ENCODE data around the gene WDR41. TPM values are rescaled to one million over a fixed set of nuclear protein-coding genes. Genes with fewer than 3 reads are reported as not detected.

WDR41 gene
- total RNA-seq, 4 donors from 2014 or later = 35.4 to 67.1 (median 40.4) TPM

GRCh38 chr5:77407152-77407551 lies 85.0 kb downstream of the WDR41 start:
- no peak for DNase-seq (ENCODE audit: low spot score)

GRCh38 chr5:77402796-77403195 lies 89.3 kb downstream of the WDR41 start:
- ATAC-seq (ENCODE audit: low FRiP score) (no peak), DNase-seq (ENCODE audit: low spot score) (no peak)
- no peak for TF ChIP-seq CTCF (IDR thresholded peaks at IDR 0.05)

More at GRCh38 chr5:77407152-77407551, 85.0 kb downstream of the WDR41 start:
- TF ChIP-seq CTCF (IDR thresholded peaks at IDR 0.05) = no peak
- no peak for ATAC-seq (ENCODE audit: low FRiP score)

GRCh38 chr5:77400645-77401044 lies 91.5 kb downstream of the WDR41 start:
- TF ChIP-seq CTCF (IDR thresholded peaks at IDR 0.05) = no peak
- ATAC-seq (ENCODE audit: low FRiP score) = no peak
- DNase-seq (ENCODE audit: low spot score) = no peak

GRCh38 chr5:77398896-77399295 lies 93.2 kb downstream of the WDR41 start:
- no peak for TF ChIP-seq CTCF (IDR thresholded peaks at IDR 0.05)
- DNase-seq (ENCODE audit: low spot score) = no peak
- ATAC-seq (ENCODE audit: low FRiP score) = no peak

- DNase-seq (ENCODE audit: low spot score) = no peak
- TF ChIP-seq CTCF (IDR thresholded peaks at IDR 0.05) = no peak
Measured at GRCh38 chr5:77398458-77398857, 93.7 kb downstream of the WDR41 start.

GRCh38 chr5:77397686-77398292 lies 94.3 kb downstream of the WDR41 start:
- DNase-seq (ENCODE audit: low spot score) (no peak), ATAC-seq (ENCODE audit: low FRiP score) (no peak)
- no peak for TF ChIP-seq CTCF (IDR thresholded peaks at IDR 0.05)

More at GRCh38 chr5:77398458-77398857, 93.7 kb downstream of the WDR41 start:
- no peak for ATAC-seq (ENCODE audit: low FRiP score)

GRCh38 chr5:77396017-77396416 lies 96.1 kb downstream of the WDR41 start:
- TF ChIP-seq CTCF (IDR thresholded peaks at IDR 0.05) = no peak
- DNase-seq (ENCODE audit: low spot score) (no peak), ATAC-seq (ENCODE audit: low FRiP score) (no peak)

All from omental fat pad (tissue), 4 donors.